Amniotic stem cell (primary cell): ENCODE measurements around the gene STKLD1.
"Not testable (repeated sequence)": the region's sequence is repeated elsewhere in the genome, so short reads cannot be mapped to it uniquely, and the experiment has no call there.

Source experiments
- DNase-seq: peaks from one replicate; lab custom pipeline; 2025; lab: John Stamatoyannopoulos, UW

Gene STKLD1

DNA sequence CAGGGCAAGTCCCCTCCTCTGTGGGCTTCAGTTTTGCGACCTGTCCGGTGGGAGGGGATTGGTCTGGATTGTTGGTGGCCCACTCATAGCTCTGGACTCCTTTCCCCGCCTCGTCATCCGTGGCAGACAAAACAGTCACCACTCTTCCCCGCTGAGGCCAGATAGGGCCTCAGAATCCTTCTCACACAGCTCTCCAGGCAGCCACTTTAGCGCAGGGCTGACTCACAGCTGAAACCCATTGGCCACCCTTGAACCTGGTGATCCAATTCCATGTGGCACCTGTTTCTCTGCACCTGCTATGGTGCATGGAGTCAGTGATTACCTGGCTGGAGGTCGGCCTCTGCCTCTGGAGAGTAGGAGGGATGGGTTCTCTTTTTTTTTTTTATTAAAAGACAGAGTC, 67.8 kb downstream of the STKLD1 start:
- no peak for DNase-seq

DNA sequence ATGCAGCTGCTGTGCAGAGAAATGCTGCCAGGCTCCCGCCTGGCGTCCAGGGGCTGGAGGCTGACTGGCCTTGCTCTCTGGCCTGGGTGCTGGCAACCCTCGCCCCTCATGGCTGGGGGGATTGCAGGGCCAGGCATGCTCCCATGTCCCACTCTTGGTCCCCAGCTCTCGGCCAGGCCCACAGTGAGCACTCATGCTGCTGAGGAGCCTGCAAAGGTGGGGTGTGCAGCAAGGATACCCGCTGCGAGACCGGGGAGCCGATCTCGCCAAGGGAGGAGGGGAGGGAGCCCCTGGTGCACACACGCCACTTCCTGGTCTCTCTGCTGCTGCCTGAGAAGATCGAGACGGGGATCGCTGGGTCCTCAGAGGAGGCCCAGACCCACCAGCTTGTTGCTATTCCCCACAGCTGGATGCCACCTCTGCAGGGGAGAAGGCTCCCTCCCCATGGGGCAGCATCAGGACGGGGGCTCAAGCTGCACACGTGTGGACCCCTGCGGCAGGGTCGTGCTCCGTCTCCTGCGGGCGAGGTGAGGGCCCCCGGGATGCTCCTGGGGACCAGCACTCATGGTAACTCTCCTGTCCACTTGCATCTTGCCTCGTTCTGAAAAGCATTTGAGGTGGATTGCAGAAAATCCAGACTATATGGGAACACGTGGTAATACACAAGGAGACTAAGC, 69.3 kb downstream of the STKLD1 start:
- DNase-seq: no peak

DNA sequence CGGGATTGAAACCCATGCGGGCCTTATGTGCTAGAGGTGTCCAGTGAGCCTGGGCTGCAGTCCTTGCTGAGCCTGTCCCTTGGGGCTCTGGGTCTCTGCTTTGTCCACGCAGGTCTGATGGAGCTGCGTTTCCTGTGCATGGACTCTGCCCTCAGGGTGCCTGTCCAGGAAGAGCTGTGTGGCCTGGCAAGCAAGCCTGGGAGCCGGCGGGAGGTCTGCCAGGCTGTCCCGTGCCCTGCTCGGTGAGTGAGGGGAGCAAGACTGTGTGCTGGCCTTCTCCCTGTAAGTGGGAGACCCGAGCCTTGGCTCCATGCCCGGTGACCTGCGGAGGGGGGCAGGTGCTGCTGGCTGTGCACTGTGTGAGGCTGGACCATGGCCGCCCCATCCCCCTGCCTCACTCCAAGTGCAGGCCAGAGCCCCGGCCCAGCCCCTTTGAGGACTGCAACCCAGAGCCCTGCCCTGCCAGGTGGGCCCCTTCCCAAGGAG, 72.4 kb downstream of the STKLD1 start:
- no peak for DNase-seq

DNA sequence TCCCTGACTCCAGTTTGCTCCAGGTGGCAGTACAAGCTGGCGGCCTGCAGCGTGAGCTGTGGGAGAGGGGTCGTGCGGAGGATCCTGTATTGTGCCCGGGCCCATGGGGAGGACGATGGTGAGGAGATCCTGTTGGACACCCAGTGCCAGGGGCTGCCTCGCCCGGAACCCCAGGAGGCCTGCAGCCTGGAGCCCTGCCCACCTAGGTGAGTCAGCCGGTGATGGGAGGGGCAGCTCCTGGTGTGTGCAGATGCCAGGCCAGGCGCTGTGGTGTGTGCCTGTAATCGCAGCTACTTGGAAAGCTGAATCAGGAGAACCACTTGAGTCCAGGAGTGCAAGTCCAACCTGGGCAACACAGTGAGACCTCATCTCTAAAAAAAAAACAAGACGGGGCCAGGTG, 73.6 kb downstream of the STKLD1 start:
- DNase-seq: no peak

DNA sequence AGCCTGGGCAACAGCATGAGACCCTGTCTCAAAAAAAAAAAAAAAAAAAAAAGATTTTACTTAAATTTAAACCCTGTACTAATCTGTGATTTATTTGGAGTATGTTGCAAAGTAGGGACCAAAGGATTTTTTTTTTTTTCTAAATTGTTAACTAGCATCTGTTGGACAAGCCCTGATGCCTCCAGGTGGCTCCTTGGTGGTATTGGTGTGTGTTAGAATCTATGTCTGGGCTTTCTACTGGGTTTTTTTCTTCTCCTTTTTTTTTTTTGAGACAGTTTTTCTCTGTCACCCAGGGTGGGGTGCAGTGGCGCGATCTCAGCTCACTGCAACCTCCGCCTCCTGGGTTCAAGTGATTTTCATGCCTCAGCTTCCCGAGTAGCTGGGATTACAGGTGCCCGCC, 75.7 kb downstream of the STKLD1 start:
- not testable (repeated sequence) for DNase-seq

DNA sequence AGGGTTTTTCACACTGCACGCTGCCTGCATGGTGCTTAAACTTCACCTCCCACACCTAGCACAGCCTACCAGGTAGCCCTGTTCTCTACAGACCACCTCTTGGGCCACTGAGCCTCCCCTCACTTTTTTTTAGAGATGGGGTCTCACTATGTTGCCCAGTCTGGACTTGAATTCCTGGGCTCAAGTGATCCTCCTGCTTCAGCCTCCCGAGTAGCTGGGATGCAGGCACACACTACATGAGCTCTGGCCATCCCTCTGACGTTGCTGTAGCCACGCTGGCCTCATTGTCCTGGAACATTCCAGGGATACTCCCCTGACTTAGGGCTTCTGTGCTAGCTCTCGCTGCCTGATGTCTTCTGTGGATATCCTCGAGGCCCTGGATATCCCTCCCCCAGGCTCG, 76.4 kb downstream of the STKLD1 start:
- DNase-seq: no peak

DNA sequence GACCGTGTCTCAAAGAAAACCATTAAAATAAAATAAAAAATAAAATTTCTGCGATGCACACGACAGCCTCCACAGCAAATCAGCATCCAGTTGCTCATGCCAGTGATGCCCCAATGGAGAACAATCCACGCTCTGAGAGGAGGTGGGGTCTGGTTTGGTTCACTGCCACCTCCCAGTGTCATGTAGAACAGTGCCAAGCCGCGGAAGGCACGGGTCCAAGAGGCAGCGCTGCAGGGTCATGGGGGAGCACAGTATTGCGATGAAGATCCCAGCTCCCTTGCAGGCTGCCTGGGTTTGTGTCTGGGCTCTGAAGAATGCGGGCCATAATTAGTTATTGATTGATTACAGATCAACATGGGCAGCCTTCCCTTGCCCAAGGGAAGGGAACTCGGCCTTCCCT, 77.5 kb downstream of the STKLD1 start:
- DNase-seq: no peak

DNA sequence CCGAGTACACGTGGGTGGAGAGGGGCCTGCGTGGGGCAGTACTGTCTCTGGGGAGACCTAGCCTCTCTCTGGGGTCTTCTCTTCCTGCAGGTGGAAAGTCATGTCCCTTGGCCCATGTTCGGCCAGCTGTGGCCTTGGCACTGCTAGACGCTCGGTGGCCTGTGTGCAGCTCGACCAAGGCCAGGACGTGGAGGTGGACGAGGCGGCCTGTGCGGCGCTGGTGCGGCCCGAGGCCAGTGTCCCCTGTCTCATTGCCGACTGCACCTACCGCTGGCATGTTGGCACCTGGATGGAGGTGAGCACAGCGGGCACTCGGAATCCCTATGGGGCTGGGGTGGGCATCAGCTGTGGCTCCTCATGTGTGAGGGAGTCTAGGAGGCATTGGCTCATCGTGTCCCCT, 78.2 kb downstream of the STKLD1 start:
- no peak for DNase-seq

DNA sequence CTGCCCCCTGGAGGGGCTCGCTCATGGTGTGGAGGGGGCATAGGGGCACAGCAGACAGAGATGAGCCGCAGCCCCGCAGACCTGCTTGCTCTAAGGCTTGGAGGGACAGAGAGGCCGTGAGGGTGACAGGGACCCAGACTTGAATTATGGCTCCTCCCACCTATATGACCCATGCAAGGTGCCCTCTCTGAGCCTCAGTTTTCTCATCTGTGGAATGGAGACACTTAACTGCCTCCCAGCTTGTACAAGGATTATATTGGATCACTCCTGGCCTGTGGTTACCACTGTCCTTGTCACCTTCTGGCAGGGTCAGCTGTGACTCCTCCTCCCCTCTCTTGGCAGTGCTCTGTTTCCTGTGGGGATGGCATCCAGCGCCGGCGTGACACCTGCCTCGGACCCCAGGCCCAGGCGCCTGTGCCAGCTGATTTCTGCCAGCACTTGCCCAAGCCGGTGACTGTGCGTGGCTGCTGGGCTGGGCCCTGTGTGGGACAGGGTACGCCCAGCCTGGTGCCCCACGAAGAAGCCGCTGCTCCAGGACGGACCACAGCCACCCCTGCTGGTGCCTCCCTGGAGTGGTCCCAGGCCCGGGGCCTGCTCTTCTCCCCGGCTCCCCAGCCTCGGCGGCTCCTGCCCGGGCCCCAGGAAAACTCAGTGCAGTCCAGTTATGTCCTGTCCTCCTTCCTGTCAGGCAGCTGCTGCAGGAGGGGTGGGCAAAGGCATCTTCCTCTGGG, 78.9 kb downstream of the STKLD1 start:
- no peak for DNase-seq
